ENCODE data around the gene DDOST.
A peak's percentile ranks its signal among the peaks of the same experiment; 100 is the strongest.

Gene DDOST

DNA sequence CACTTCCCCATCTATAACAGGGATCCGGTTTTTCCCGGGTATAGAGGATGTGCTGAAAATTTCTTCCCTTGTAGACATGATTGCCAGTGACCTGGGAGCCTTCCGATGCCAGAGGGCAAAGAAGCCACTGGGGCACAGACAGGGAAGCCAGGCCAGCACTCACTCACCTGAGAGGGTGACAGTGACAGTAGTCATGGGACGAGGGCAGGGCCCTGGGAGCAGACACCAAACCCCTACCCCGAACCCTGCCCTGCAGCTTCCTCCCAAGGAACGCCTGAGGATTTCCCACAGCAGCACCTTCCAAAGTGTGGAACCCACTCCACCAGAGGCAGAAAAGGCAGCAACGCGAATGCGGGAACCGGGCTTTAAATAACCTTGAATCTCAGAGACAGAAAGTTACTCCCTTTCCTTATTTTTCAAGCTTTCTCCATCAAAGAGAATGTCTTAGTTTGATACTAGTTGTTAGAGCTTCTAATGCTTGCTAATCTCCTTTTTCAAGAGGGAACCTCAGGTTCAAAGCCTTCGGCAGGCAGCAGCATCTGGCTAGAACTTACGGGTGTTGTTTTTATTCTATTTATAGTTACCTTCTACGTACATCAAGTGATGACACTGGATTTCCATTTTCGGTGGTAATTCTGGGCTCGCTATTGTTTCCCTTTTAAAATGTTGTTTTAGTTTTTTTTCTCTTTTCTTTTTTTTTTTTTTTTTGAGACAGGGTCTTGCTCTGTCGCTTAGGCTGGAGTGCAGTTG is 2.8 kb downstream of the DDOST start:
- DNase-seq = no peak

- no peak for DNase-seq
Observed at GRCh38 chr1:20657024-20657423, 4.1 kb downstream of the DDOST start.

DNA sequence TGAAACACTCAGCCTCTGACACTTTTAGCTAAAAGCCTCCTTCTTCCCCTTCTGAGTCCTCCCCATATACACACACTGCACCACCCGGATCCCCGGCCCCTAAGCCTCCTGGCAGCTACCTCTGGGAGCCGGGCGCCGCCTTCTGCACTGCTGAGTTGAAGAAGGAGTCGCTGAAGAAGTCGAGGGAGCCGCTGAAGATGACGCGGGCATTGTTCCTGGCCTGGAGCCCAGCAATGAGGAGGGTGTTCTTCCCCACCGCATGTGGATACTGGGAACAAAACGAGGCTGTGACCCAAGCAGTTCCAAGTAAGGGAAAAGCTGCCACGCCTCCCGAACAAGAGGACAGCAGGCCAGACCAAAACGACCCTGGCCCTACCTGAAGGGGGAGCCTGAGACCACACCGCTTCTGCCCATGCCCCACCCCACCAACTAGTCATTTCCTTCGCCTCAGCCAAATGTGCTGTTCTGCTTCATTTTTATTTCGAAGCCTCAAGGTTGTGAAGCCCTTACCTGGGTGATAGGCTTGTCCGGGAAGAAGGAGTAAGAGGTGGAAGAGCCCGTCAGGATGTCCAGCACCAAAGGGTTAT is 7.0 kb downstream of the DDOST start:
- no peak for DNase-seq

DNA sequence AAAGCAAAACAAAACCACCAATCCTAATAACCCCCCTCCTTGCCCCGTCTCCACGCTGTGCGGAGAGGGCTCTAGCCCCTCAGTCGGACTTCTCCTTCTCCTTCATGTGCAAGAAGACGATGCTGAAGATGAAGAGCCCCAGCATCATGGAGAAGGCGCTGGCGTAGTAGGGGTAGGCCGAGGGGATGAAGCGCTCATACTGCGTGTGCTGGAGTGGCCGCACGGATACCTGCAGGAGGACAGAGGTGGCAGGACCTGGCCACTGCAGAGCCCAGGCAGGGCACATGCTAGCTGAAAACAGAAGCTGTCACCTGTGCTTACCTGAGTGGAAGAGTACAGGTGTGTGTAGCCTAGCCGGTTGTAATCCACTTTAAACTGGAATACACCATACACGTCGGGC is 8.9 kb downstream of the DDOST start:
- no peak for DNase-seq

GRCh38 chr1:20648946-20649345 is 12.2 kb downstream of the DDOST start:
- DNase-seq = no peak

GRCh38 chr1:20648438-20648837 is 12.7 kb downstream of the DDOST start:
- no peak for DNase-seq

GRCh38 chr1:20645414-20645813 is 15.8 kb downstream of the DDOST start:
- DNase-seq = no peak

DNA sequence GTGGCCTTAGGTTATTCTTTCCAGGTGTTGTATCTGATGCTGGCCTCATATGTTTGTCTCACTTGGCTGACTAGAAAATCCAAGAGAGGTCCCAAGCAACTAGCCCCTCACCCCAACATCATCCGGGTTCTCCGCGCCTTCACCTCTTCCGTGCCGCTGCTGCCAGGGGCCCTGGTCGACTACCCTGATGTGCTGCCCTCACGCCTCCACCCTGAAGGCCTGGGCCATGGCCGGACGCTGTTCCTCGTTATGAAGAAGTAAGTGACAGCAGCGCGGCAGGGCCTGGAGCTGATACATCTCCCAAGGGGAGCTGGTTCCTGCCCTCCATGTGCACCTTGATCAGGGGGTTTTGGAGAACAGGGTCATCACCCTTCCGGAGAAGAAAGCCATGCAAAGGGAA is 16.8 kb downstream of the DDOST start:
- no peak for DNase-seq

DNA sequence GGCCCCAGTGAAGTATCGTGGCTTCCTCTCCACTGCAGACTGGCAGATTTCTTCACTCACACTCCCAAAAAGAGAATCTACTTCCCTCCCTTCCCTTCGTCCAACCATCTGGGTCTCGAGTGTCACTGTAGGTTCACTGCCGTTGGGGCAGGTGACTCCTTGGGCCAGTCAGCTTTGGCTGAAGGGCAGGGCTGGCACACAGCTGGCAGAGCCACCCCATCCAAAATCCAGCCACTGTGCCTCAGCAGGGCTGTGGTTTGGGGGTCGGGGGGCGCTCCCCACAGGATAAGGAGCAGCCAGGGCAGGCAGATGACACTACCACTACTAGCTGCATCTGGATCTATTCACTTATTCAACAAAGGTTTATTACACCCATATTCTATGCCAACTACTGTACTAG is 18.1 kb downstream of the DDOST start:
- DNase-seq = no peak

DNA sequence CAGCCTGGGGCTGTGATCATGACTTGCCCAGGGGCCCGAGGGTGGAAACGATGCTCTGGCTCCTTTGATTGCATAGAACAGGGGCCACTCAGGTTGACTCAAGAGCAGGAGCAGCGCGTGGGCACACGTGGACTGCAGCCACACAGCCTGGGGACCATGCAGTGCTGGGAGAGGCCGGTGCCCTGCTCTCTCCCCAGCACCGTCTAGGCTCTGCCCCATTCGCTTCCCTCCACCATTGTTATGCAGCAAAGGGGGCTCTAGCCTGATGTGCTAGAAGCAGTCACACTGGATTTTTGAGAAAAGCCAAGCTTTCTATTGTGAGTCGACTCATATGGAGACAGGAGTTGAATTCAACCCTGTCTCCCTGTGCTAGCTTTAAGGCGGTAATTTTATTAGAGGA is 19.2 kb downstream of the DDOST start:
- DNase-seq = no peak

- peak; percentile 51 for DNase-seq
Observed at GRCh38 chr1:20640183-20640597, 21.0 kb downstream of the DDOST start.

DNA sequence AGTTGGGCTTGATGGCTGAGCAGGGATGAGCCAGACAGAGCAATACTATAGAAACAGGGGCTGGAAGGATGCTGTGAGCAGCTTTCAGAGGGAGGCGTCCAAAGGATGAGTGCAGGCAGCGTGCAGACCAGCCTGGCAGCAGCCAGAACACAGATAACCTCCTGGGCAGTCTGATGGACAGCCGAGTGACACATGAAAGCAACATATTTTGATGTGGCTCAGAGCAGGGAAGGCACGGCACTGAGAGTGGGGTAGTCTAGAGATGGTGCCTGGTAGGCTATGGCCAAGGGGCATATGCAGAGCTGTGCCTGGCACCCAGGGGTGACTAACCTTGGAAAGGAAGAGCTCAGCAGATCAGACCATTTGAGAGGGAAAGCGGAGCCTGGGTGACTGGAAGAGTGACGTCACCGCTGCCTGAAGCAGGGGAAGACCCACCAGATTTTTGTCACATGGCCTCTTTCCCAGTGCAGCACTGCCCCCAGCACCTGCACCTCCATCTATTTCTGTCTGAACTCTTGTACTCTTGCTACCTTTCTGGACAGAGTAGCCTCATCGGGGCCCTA is 24.3 kb downstream of the DDOST start:
- DNase-seq = no peak

- peak; percentile 39 for DNase-seq
Observed at GRCh38 chr1:20634594-20635084, 26.5 kb downstream of the DDOST start.

- DNase-seq = no peak
Observed at GRCh38 chr1:20634065-20634593, 27.0 kb downstream of the DDOST start.

DNA sequence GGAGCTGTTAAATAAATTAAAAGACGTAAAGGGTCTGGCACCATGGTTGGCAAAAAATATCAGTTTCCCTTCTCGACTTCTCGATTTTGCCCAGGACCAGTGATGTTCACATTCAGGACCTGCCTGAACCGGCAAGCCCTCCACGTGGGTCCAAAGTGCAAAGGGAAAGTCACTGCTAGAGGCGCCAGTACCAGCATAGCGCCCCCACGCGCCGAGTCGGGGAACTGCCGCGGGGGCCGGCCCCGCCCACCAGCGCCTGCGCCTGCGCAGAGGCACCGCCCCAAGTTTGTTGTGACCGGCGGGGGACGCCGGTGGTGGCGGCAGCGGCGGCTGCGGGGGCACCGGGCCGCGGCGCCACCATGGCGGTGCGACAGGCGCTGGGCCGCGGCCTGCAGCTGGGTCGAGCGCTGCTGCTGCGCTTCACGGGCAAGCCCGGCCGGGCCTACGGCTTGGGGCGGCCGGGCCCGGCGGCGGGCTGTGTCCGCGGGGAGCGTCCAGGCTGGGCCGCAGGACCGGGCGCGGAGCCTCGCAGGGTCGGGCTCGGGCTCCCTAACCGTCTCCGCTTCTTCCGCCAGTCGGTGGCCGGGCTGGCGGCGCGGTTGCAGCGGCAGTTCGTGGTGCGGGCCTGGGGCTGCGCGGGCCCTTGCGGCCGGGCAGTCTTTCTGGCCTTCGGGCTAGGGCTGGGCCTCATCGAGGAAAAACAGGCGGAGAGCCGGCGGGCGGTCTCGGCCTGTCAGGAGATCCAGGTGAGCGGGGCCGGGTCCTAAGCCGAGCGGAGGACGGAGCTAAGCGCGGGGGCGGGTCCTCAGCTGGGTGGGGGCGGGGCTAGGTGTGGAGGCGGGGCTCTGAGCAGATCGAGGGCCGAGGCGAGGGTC is 27.7 kb downstream of the DDOST start, which contains the start of gene PINK1:
Gene PINK1 (plus strand): TSS at position 269 of the 875 bp plus-strand sequence. CDS start 91 bp downstream, at position 360.
- DNase-seq = peak; percentile 63

DNA sequence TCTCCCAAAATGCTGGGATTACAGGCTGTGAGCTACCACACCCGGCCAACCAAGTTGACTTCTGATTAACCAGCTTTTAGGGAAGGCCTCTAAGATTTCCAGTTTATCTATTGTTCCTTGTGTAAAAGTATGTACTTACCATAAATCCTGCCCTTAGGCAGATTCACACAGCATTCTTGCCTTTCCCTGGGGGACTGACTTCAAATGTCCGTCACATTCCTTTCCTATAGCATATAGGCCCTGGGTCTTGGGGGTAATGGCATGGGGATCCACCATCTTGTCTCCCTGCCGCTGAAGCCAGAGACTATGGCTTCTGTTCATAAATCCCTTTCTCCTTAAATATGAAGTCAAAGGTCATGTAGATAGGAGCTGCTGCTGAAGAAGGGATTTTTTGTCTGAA is 28.8 kb downstream of the DDOST start:
- DNase-seq = peak; percentile 43

DNA sequence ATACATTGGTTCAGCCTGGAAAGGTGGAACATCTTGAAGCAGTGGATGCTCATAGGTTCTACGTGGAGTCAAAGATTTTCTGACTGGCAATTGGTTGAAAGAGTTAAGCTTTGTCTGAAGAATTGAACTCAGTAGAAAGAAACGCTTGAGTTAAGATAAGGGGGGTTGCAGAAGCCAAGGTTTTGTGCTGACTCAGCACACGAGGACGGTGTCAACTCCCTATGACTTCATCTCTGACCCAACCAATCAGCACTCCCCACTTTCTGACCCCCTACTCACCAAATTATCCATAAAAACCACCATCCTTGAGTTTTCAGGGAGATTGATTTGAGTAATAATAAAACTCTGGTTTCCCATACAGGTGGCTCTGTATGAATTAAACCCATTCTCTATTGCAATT is 30.4 kb downstream of the DDOST start:
- no peak for DNase-seq

- DNase-seq = no peak
Observed at GRCh38 chr1:20626524-20626923, 34.6 kb downstream of the DDOST start.

DNA sequence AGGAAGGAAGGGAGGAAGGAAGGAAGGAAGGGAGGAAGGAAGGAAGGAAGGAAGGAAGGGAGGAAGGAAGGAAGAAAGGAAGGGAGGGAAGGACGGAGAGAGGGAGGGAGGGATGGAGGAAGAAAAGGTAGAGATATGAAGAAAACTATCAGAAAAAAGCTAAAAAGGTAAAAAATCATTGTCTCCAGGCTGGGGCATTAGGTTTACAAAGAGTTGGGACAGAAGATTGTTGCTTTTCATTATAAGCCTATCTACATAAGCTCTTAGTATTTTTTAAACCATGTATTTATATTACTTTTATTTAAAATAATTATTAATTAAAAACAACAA is 35.1 kb downstream of the DDOST start:
- DNase-seq = no peak

GRCh38 chr1:20625176-20626097 is 35.7 kb downstream of the DDOST start:
- DNase-seq = no peak

- DNase-seq = no peak
Observed at GRCh38 chr1:20624709-20625108, 36.5 kb downstream of the DDOST start.

- no peak for DNase-seq
Observed at GRCh38 chr1:20621012-20621411, 40.2 kb downstream of the DDOST start.

Data from fibroblast of skin of right quadriceps (primary cell).